Osteoblast (primary cell): ENCODE measurements around the gene SRP54. TPM values are rescaled to one million over a fixed set of nuclear protein-coding genes. Genes with fewer than 3 reads are reported as not detected.

ENCODE experiments used
- DNase-seq: peaks from one replicate; pipeline ENCODE4 v3.0.0; 2011; ENCODE audit warnings: low spot score, mixed read lengths; ENCODE audit not compliant: insufficient read length; ENCODE audit errors: missing footprints
- H2AFZ ChIP-seq: 2 replicates; pipeline ENCODE4 v1.6.0; 2011; ENCODE audit warnings: mild to moderate bottlenecking, low read length
- H3K27ac ChIP-seq: 2 replicates; pipeline ENCODE4 v1.5.1; 2011; ENCODE audit warnings: mild to moderate bottlenecking, low read depth, low read length, moderate library complexity
- H3K27me3 ChIP-seq: 2 replicates; pipeline ENCODE4 v1.6.0; 2012; ENCODE audit warnings: mild to moderate bottlenecking, control low read depth, inconsistent platforms, low read length, moderate library complexity; ENCODE audit not compliant: insufficient read depth
- H3K36me3 ChIP-seq: 2 replicates; pipeline ENCODE4 v1.5.1; 2011; ENCODE audit warnings: mild to moderate bottlenecking, low read length, control low read depth, moderate library complexity; ENCODE audit not compliant: insufficient read depth
- H3K4me1 ChIP-seq: 2 replicates; pipeline ENCODE4 v1.5.1; 2011; ENCODE audit warnings: mild to moderate bottlenecking, low read length, control low read depth, moderate library complexity; ENCODE audit not compliant: insufficient read depth
- H3K4me2 ChIP-seq: 2 replicates; pipeline ENCODE4 v1.6.0; 2011; ENCODE audit warnings: mild to moderate bottlenecking, low read length; ENCODE audit not compliant: insufficient read depth
- H3K4me3 ChIP-seq: fragments of 200-600 bp; sonication (generic); 3 replicates; pipeline ENCODE4 v1.5.1; 2012; ENCODE audit warnings: mild to moderate bottlenecking, low read length, inconsistent platforms; ENCODE audit not compliant: insufficient read depth
- H3K79me2 ChIP-seq: 2 replicates; pipeline ENCODE4 v1.6.0; 2012; ENCODE audit warnings: mild to moderate bottlenecking, low read length, control low read depth, inconsistent platforms; ENCODE audit not compliant: insufficient read depth
- H3K9me3 ChIP-seq: 2 replicates; pipeline ENCODE4 v1.5.1; 2011; ENCODE audit warnings: low read depth, low read length, control low read depth
- H4K20me1 ChIP-seq: 2 replicates; pipeline ENCODE4 v1.6.0; 2012; ENCODE audit warnings: mild to moderate bottlenecking, low read length, control low read depth; ENCODE audit not compliant: insufficient read depth
- CTCF ChIP-seq: IDR thresholded peaks from 2 replicates; pipeline ENCODE4 v1.5.1; 2011; ENCODE audit warnings: mild to moderate bottlenecking, low read depth, low read length, moderate library complexity; ENCODE audit errors: extremely low read depth
- total RNA-seq: library from RNA; depleted of rRNA; stranded (reverse); fragments of >200 nt; gene quantifications from 2 replicates; pipeline ENCODE4 v1.2.3, GENCODE V29; 2012

SRP54 gene
- total RNA-seq, 1 donor: 72.0 TPM

DNA sequence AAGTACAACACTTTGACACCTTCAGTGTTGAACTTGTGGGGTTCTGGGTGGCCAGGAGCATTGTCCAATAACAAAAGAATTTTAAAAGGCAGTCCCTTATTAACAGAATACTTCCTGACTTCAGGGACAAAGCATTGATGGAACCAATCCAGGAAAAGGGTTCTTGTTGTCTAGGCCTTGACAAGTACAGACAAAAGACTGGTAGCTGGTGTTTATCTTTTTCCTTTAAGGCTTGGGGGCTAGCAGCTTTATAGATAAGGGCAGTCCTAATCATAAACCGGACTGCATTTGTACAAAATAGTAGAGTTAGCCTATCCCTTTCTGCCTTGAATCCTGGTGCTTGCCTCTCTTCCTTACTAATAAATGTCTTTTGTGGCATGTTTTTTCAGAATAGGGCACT, 90.7 kb downstream of the SRP54 start:
- no peak for TF ChIP-seq CTCF
- H3K79me2 ChIP-seq: peaks cover 5% of the 10 kb centered on the region
- H3K4me2 ChIP-seq: no peak overlapping the region
- no peaks in the 10 kb centered on the region for H3K4me1 ChIP-seq
- no peak overlapping the region for H3K27ac ChIP-seq
- H3K27me3 ChIP-seq: no peaks in the 10 kb centered on the region
- no peak overlapping the region for H3K4me3 ChIP-seq
- no peak overlapping the region for H2AFZ ChIP-seq
- peaks cover 23% of the 10 kb centered on the region for H3K36me3 ChIP-seq
- no peaks in the 10 kb centered on the region for H3K9me3 ChIP-seq
- DNase-seq: no peak
- no peaks in the 10 kb centered on the region for H4K20me1 ChIP-seq

GRCh38 chr14:35078082-35078481, 95.3 kb downstream of the SRP54 start:
- TF ChIP-seq CTCF: no peak
- H3K36me3 ChIP-seq: peaks cover 33% of the 10 kb centered on the region

More at GRCh38 chr14:35078082-35078481, 95.3 kb downstream of the SRP54 start:
- Histone ChIP-seq H3K4me1 (no peaks in the 10 kb centered on the region), H3K27ac (no peak overlapping the region), H3K4me3 (no peak overlapping the region), H2AFZ (no peak overlapping the region), H3K4me2 (no peak overlapping the region), H4K20me1 (no peaks in the 10 kb centered on the region), H3K9me3 (no peaks in the 10 kb centered on the region), H3K27me3 (no peaks in the 10 kb centered on the region), H3K79me2 (no peaks in the 10 kb centered on the region)
- no peak for DNase-seq

Other genes starting within 250 kb of the SRP54 start
- 23.9 and 25.9 TPM in 2 replicates for gene BAZ1A, start 107.6 kb upstream of the SRP54 start, total RNA-seq
- gene FAM177A1, start 63.3 kb downstream of the SRP54 start, total RNA-seq: 30.0 and 34.2 TPM in 2 replicates
- 53.0 and 53.9 TPM in 2 replicates for gene PPP2R3C, start 139.0 kb downstream of the SRP54 start, total RNA-seq
- 27.7 and 30.4 TPM in 2 replicates for gene PRORP, start 139.6 kb downstream of the SRP54 start, total RNA-seq